Measurements from ENCODE around the gene PMS2. TPM values are rescaled to one million over a fixed set of nuclear protein-coding genes. Genes with fewer than 3 reads are reported as not detected.
"Not testable (repeated sequence)": the region's sequence is repeated elsewhere in the genome, so short reads cannot be mapped to it uniquely, and the experiment has no call there.

The PMS2 gene
- total RNA-seq, 1 donor = 11.5 TPM

DNA sequence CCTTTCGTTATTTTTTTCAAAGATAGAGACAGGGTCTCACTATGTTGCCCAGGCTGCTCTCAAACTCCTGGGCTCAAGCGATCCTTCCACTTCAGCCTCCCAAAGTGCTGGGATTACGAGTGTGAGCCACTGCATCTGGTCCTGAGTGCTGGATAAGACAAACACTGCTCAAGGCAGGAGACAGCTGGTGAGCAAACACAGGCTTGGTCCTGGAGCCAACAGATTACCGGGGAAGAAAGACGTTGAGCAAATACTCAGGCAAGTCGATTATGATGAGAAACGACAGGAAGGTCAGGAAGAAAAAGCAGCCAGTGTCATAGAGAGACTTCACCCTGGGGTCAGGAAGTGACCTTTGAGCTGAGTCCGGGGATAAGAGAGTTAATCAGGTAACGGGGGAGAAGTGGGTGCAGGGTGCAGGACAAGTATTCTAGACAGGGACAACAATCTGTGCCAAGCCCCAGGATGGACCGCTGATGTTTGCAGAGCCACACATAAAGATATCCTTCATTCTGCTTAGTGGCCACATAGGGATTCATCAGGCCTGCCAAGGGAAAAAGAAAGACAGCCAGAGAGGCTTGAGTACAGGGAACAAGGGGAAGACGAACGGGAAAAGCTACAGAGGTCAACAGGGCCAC, 29.1 kb downstream of the PMS2 start:
- not testable (repeated sequence) for H3K27me3 ChIP-seq (ENCODE audit: insufficient read depth, low read length); H3K4me1 ChIP-seq (ENCODE audit: insufficient read depth, low read length); H3K9me3 ChIP-seq (ENCODE audit: low read depth, low read length); H3K4me3 ChIP-seq (ENCODE audit: low read length)

DNA sequence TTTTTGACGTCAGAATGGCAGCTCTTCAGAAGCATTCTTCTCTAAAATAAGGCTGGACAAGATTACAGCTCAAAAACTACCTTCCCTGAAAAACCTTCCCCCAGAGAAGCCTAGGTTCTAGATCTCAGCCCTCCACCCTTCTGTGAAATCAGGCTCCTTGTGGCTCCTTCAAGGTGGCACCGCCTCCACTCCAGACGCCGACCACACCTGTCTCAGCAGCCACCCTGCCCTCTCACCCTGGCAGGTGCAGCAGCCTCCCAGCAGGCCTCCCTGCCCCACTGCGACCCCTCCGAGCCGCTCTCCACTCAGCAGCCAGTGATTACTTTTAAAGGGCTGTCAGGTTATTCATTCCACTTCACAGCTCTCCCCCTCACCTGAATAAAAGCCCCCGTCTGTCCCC, 35.3 kb downstream of the PMS2 start:
- H3K4me3 ChIP-seq (ENCODE audit: low read length); H3K27me3 ChIP-seq (ENCODE audit: insufficient read depth, low read length); H3K4me1 ChIP-seq (ENCODE audit: insufficient read depth, low read length); H3K9me3 ChIP-seq (ENCODE audit: low read depth, low read length): not testable (repeated sequence)

DNA sequence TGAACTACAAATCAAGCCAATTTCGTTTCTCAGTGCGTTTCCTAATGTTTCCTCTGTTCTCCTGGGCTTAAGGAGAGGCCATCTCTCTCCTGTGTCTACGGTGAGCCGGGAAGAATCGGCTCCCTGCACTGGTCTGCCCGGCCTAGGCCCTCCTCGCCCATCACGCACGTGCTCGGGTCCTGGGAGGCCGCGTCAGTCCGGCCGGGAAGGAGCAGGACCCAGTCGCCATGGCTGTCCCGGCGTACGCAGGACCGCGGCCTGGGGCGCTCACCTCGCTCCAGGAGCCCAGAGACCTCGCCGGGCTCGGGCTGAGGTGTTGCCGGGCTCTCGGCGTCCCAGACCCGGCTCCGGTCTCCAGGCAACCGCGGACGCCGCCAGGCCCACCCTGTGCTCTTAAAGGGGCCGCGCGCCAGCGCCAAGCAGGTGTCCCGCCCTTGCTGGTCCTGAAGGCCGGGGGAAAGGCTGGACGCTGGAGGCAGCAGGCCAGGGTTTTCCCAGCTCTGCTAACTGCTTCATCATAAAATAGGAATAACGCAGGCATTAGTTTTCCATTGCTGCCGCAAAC, 38.4 kb downstream of the PMS2 start, which contains the start of gene RSPH10B:
Gene RSPH10B (minus strand): TSS at position 343 of the 565 bp plus-strand sequence. CDS start 3,573 bp downstream, outside the sequence.
- H3K4me3 ChIP-seq (ENCODE audit: low read length); H3K4me1 ChIP-seq (ENCODE audit: insufficient read depth, low read length); H3K9me3 ChIP-seq (ENCODE audit: low read depth, low read length); H3K27me3 ChIP-seq (ENCODE audit: insufficient read depth, low read length): not testable (repeated sequence)

DNA sequence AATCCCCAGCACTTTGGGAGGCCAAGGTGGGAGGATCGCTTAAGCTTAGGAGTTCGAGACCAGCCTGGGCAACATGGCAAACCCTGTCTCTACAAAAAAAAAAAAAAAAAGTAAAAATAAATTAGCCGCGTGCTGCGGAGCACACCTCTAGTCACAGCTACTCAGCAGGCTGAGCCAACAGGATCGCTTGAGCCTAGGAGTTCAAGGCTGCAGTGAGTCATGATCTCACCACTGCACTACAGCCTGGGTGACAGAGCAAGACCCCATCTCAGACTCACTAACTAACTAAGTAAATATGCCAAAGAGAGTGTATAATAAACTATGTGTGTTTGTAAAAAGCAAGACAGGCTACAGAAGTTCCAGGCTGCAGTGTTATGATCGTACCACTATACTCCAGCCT, 45.0 kb downstream of the PMS2 start:
- not testable (repeated sequence) for H3K4me3 ChIP-seq (ENCODE audit: low read length); H3K27me3 ChIP-seq (ENCODE audit: insufficient read depth, low read length); H3K4me1 ChIP-seq (ENCODE audit: insufficient read depth, low read length); H3K9me3 ChIP-seq (ENCODE audit: low read depth, low read length)

DNA sequence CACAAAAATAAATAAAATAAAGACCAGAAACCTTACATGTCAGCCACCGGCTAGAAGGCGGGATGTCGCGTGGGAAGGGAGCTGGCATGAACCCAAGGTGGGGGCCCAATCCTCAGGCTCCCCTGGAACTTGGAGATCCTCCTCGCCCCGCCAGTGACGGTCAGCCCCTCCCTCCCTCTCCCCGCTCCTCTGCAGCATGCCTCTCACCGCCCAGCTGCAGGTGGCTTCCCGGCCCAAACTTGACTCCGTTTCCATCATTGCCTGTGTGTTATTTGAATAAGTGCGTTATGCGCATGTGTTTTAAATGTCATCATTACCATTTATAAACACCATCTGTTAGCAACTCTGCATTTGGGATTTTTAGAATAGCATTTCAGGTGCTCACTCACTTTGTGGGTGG, 45.6 kb downstream of the PMS2 start:
- not testable (repeated sequence) for H3K4me1 ChIP-seq (ENCODE audit: insufficient read depth, low read length); H3K4me3 ChIP-seq (ENCODE audit: low read length); H3K27me3 ChIP-seq (ENCODE audit: insufficient read depth, low read length); H3K9me3 ChIP-seq (ENCODE audit: low read depth, low read length)

DNA sequence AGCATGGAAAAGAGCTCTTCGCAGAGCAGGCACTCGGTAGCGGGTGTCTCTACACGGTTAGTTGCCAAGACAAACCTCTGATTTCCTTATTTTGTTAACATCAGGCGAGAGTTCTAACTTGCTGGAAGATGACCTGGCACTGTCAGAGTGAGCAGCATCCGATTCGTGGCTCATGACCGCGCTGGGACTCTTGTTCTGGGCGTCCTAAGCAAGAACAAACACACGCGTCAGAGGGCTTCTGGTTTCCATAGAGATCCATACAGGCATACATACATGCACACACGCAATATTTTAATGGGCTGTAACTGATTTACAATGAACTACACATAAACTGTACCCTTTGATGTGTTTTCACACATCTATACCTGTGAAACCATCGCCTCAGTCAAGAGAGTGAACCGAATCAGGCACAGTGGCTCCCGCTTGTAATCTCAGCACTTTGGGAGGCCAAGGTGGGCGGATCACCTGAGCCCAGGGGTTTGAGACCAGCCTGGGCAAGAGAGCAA, 73.9 kb downstream of the PMS2 start:
- H3K9me3 ChIP-seq (ENCODE audit: low read depth, low read length); H3K27me3 ChIP-seq (ENCODE audit: insufficient read depth, low read length); H3K4me1 ChIP-seq (ENCODE audit: insufficient read depth, low read length); H3K4me3 ChIP-seq (ENCODE audit: low read length): not testable (repeated sequence)

DNA sequence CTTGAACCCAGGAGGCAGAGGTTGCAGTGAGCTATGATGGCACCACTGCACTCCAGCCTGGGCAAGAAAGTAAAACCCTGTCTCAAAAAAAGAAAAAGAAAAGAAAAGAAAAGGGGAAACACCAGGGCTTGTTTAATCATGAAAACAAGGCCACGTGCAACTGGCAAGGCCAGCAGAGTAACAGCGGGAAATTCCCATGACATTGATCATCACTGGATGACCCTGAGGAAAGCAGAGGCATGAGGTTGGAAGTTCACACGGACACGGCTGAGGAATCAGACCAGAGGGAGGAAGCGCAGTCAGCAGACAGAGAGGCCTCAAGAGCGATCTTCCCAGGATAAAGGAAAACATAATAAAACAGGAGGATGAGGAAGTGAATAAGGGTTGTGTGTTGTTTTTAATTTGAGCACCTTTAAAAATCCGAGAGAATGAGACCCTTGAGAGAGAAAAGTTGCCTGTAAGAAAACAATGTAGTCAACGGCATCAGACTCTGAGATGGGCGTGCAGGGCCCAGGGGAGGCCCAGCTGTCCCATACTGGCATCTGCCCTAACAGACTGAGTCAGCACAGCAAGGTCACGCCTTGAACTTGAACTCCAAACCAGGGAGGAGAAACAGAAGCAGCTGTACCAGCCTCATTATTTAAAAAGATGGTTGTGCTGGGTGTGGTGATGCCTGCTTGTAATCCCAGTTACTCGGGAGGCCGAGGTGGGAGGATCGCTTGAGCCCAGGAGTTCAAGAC, 76.8 kb downstream of the PMS2 start:
- H3K4me1 ChIP-seq (ENCODE audit: insufficient read depth, low read length); H3K4me3 ChIP-seq (ENCODE audit: low read length); H3K27me3 ChIP-seq (ENCODE audit: insufficient read depth, low read length); H3K9me3 ChIP-seq (ENCODE audit: low read depth, low read length): not testable (repeated sequence)

DNA sequence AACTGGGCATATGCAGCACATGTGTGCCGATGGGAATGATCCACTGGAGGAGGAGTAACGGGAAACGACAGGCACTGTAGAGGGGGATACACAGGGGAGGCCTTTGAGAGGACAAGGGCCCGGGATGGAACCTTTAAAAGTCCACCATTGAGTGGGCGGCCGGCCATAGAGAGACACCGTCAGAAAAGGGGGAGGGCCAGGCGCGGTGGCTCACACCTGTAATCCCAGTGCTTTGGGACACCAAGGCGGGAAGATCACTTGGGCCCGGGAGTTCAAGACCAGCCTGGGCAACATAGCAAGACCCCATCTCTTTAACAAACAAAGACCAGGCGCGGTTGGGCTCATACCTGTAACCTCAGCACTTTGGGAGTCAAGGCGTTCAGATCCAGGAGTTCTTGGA, 77.6 kb downstream of the PMS2 start:
- not testable (repeated sequence) for H3K4me3 ChIP-seq (ENCODE audit: low read length); H3K9me3 ChIP-seq (ENCODE audit: low read depth, low read length); H3K27me3 ChIP-seq (ENCODE audit: insufficient read depth, low read length); H3K4me1 ChIP-seq (ENCODE audit: insufficient read depth, low read length)

DNA sequence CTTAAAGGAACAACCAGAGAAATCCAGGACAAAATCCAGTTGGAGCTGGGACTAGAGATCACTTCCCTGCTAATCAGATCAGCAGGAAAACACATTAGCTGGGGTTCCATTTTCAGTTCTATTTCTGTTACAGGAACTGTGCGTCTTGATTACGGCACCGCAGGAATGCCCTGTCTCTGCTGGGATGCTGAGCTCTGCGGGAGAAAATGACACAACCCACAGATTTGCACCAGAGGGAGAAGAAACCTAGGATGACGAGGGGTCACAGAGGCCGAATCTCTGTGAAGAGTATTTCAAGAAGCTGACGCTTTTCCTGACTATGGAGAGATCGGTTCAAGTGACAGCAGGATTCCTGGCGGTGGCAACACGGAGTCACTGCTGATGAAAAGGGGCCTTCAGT, 78.6 kb downstream of the PMS2 start:
- H3K4me3 ChIP-seq (ENCODE audit: low read length); H3K27me3 ChIP-seq (ENCODE audit: insufficient read depth, low read length); H3K9me3 ChIP-seq (ENCODE audit: low read depth, low read length); H3K4me1 ChIP-seq (ENCODE audit: insufficient read depth, low read length): not testable (repeated sequence)

DNA sequence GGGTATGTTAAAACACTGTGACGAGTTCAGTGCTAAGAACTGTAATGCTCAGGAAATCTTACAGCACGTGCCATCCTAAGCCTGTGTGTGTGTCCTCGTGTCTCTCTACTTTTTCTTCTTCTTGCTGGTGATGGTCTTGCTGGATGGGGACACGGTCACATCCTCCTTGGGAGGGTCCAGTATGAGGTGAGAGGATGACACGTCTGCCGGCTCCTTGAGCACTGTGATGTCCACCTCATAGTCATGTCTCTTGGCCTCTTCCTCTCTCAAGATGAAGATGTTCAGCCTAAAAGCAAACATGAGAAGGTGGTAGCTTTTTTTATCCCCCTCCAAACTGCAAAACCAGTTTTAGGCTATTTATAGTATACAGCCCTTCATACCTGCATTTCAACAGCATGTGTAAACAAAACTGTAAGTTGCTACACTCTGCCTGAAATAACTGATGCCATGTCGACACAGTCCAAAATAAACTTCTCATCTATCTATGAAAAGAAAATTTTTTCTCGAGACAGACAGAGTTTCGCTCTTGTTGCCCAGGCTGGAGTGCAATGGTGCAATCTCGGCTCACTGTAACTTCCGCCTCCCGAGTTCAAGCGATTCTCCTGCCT, 82.5 kb downstream of the PMS2 start:
- H3K9me3 ChIP-seq (ENCODE audit: low read depth, low read length); H3K27me3 ChIP-seq (ENCODE audit: insufficient read depth, low read length); H3K4me1 ChIP-seq (ENCODE audit: insufficient read depth, low read length); H3K4me3 ChIP-seq (ENCODE audit: low read length): not testable (repeated sequence)

DNA sequence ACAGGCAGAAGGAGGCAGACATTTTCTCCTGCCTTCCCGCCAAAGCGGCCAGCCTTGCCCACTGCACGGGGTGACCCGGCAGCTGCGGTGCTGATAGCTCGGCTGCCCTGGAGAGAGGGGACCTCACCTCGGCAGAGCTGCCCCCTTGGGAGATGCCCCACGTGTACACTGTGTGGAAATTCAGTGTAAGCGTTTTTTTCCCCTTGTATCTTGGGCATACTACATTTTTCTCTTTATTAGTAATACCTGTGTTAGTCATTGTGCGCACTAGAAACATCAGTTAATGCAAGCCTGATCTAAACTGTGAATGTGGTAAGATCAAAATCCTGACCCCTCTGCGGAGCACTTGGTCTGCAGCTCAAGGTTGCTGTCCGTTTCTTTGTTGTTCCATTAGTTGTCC, 84.2 kb downstream of the PMS2 start:
- H3K27me3 ChIP-seq (ENCODE audit: insufficient read depth, low read length); H3K4me3 ChIP-seq (ENCODE audit: low read length); H3K9me3 ChIP-seq (ENCODE audit: low read depth, low read length); H3K4me1 ChIP-seq (ENCODE audit: insufficient read depth, low read length): not testable (repeated sequence)

DNA sequence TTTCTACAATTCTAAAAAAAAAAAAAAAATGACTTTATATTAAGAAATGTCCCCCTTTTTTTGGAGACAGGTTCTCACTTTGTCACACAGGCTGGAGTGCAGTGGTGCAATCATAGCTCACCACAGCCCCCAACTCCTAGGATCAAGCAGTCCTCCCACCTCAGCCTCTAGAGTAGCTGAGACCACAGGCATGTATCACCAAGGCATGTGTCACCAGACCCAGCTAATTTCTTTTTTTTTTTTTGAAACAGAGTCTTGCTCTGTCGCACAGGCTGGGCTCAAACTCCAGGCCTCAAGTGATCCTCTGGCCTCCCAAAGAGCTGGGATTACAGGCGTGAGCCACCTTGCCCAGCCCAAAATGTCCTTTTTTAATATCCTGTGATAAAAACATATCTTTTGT, 84.7 kb downstream of the PMS2 start:
- not testable (repeated sequence) for H3K27me3 ChIP-seq (ENCODE audit: insufficient read depth, low read length); H3K9me3 ChIP-seq (ENCODE audit: low read depth, low read length); H3K4me1 ChIP-seq (ENCODE audit: insufficient read depth, low read length); H3K4me3 ChIP-seq (ENCODE audit: low read length)

Other genes with a start within 250 kb of the PMS2 start
- 93.6 TPM for gene RNF216, start 227.4 kb downstream of the PMS2 start, total RNA-seq
- 0.52 TPM for gene OCM, start 128.3 kb downstream of the PMS2 start, total RNA-seq
- gene CCZ1, start 110.3 kb downstream of the PMS2 start, total RNA-seq = 64.9 TPM
- 0.10 TPM for gene RSPH10B, start 38.4 kb downstream of the PMS2 start, total RNA-seq
- gene AIMP2, start 223 bp upstream of the PMS2 start, total RNA-seq = 6.4 TPM
- gene ANKRD61, start 22.3 kb upstream of the PMS2 start, total RNA-seq = not detected
- gene EIF2AK1, start 50.1 kb upstream of the PMS2 start, total RNA-seq = 173 TPM
- 22.0 TPM for gene USP42, start 95.9 kb upstream of the PMS2 start, total RNA-seq

All from mononuclear cell (primary cell).